ENCODE data around the gene PACRG.

Gene PACRG

DNA sequence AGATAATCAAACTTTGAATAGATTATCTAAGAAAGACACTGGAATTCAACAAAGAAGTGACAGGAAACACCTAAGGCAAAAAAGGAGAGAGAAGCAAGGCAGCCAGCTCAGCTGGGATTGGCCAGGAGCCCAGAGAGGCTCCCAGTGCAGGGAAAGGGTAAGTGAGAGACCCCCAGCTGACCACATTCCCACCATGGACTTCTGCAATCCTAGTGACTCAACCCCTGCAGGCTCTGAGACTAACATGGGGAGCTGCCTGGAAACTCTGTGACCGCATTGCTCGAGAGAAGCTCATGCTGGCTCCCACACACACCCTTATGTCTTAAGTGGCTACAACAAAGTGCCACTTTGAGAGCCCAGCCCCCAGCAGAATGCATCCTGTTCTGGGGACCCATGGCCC is 215.1 kb downstream of the PACRG start:
- no peak for ATAC-seq
- no peak for TF ChIP-seq ZNF70 (CRISPR knock-in tag; IDR thresholded peaks at IDR 0.05)

- TF ChIP-seq ZNF70 (CRISPR knock-in tag; IDR thresholded peaks at IDR 0.05) (no peak), ZNF565 (CRISPR knock-in tag; conservative IDR thresholded peaks at IDR 0.05; ENCODE audit: low read depth) (no peak), ZFP30 (CRISPR knock-in tag; IDR thresholded peaks at IDR 0.05) (no peak), ARNTL (CRISPR knock-in tag; IDR thresholded peaks at IDR 0.05; ENCODE audit: borderline replicate concordance, low read depth) (no peak), TSHZ2 (CRISPR knock-in tag; IDR thresholded peaks at IDR 0.05) (no peak), ISL1 (CRISPR knock-in tag; IDR thresholded peaks at IDR 0.05) (no peak), SNAI2 (CRISPR knock-in tag; IDR thresholded peaks at IDR 0.05) (no peak), TCF4 (CRISPR knock-in tag; IDR thresholded peaks at IDR 0.05; ENCODE audit: borderline replicate concordance) (no peak), RARB (CRISPR knock-in tag; IDR thresholded peaks at IDR 0.05) (no peak), ZFP3 (CRISPR knock-in tag; IDR thresholded peaks at IDR 0.05) (no peak), BACH2 (CRISPR knock-in tag; IDR thresholded peaks at IDR 0.05; ENCODE audit: borderline replicate concordance) (no peak), ZNF8 (CRISPR knock-in tag; IDR thresholded peaks at IDR 0.05) (no peak), ESRRG (CRISPR knock-in tag; IDR thresholded peaks at IDR 0.05) (no peak), CSRNP3 (CRISPR knock-in tag; IDR thresholded peaks at IDR 0.05) (no peak), PPARA (CRISPR knock-in tag; IDR thresholded peaks at IDR 0.05; ENCODE audit: borderline replicate concordance) (no peak), CSDC2 (CRISPR knock-in tag; IDR thresholded peaks at IDR 0.05) (no peak), CREB5 (CRISPR knock-in tag; IDR thresholded peaks at IDR 0.05; ENCODE audit: low read depth) (no peak)
- TF ChIP-seq, protein P1, sequence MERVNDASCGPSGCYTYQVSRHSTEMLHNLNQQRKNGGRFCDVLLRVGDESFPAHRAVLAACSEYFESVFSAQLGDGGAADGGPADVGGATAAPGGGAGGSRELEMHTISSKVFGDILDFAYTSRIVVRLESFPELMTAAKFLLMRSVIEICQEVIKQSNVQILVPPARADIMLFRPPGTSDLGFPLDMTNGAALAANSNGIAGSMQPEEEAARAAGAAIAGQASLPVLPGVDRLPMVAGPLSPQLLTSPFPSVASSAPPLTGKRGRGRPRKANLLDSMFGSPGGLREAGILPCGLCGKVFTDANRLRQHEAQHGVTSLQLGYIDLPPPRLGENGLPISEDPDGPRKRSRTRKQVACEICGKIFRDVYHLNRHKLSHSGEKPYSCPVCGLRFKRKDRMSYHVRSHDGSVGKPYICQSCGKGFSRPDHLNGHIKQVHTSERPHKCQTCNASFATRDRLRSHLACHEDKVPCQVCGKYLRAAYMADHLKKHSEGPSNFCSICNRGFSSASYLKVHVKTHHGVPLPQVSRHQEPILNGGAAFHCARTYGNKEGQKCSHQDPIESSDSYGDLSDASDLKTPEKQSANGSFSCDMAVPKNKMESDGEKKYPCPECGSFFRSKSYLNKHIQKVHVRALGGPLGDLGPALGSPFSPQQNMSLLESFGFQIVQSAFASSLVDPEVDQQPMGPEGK (CRISPR knock-in tag; IDR thresholded peaks at IDR 0.05; ENCODE audit: borderline replicate concordance) = no peak
- TF ChIP-seq, protein P2, sequence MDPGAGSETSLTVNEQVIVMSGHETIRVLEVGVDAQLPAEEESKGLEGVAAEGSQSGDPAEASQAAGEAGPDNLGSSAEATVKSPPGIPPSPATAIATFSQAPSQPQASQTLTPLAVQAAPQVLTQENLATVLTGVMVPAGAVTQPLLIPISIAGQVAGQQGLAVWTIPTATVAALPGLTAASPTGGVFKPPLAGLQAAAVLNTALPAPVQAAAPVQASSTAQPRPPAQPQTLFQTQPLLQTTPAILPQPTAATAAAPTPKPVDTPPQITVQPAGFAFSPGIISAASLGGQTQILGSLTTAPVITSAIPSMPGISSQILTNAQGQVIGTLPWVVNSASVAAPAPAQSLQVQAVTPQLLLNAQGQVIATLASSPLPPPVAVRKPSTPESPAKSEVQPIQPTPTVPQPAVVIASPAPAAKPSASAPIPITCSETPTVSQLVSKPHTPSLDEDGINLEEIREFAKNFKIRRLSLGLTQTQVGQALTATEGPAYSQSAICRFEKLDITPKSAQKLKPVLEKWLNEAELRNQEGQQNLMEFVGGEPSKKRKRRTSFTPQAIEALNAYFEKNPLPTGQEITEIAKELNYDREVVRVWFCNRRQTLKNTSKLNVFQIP (CRISPR knock-in tag; IDR thresholded peaks at IDR 0.05; ENCODE audit: borderline replicate concordance, low read depth) = no peak
- no peak for ATAC-seq
These were observed 215.6 kb downstream of the PACRG start for GRCh38 chr6:162943369-162943768.

GRCh38 chr6:162951164-162951743 is 223.5 kb downstream of the PACRG start:
- no peak for ATAC-seq
- TF ChIP-seq ZNF8 (CRISPR knock-in tag; IDR thresholded peaks at IDR 0.05) = no peak
- TF ChIP-seq, protein P2 (CRISPR knock-in tag; IDR thresholded peaks at IDR 0.05; ENCODE audit: borderline replicate concordance, low read depth) = no peak
- TF ChIP-seq BACH2 (CRISPR knock-in tag; IDR thresholded peaks at IDR 0.05; ENCODE audit: borderline replicate concordance) = no peak
- no peak for TF ChIP-seq TSHZ2 (CRISPR knock-in tag; IDR thresholded peaks at IDR 0.05)
- TF ChIP-seq ARNTL (CRISPR knock-in tag; IDR thresholded peaks at IDR 0.05; ENCODE audit: borderline replicate concordance, low read depth) = no peak
- no peak for TF ChIP-seq RARB (CRISPR knock-in tag; IDR thresholded peaks at IDR 0.05)
